Middle frontal gyrus (tissue), 1 donor: ENCODE results near the gene ZNF48.
A peak's percentile ranks its signal among the peaks of the same experiment; 100 is the strongest.

Source experiments
- DNase-seq: peaks from one replicate; pipeline ENCODE4 v3.0.0-alpha.2; 2015; ENCODE audit warnings: low spot score; ENCODE audit errors: extremely low spot score

The ZNF48 gene

DNA sequence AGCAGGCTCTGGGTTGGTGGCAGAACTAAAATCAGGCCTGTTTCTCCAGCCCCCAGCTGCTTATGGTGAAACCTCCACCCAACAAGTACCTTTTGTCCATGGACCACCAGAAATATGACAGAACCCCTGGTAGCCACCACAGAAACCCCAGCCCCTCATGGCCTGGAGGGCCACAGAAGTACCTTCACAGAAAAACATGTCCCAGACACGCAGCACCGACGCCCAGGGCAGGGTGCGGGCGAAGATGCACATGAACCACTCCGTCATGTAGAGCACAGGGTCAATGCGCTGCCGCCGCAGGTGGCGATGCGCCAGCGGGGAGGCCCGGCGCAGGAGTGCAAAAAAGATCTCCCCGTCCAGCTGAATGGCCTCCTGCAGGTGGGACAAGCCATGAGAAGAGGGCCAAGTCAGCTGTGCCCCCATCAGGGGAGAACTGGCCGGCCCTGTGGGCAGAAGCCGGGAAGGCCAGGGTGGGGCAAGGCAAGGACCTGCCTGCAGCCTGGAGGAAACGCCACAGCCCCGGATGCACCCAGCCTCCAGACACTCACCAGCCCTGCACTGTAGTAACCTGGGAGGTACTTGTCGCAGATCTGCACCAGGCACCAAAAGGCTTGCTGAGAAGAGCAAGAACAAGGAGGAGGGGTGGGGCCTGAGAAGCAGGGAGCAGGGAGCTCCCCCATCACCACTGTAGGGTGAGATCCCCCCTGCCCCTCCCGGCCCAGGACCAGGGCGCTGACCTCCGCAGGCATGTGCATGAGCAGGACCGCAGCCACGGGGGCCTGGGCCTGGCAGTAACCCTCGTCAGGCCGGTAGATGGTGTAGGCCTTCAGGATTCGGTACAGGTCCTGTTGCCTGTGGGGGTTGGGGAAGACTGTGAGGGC, 36.0 kb upstream of the ZNF48 start:
- DNase-seq: no peak

GRCh38 chr16:30359871-30360170, 35.4 kb upstream of the ZNF48 start:
- DNase-seq: no peak

DNA sequence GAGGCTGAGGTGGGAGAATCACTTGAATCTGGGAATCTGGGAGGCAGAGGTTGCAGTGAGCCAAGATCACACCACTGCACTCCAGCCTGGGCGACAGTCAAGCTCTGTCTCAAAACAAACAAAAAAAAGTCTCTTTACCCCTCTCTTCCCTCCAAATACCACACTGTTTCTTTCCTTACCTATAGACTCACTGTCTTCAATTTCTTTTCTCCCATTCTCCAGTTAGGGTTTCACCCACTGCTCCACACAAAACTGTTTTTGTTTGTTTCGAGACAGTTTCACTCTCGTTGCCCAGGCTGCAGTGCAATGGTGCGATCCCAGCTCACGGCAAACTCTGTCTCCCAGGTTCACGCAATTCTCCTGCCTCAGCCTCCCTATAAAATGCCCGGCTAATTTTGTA, 34.0 kb upstream of the ZNF48 start:
- DNase-seq: no peak

DNA sequence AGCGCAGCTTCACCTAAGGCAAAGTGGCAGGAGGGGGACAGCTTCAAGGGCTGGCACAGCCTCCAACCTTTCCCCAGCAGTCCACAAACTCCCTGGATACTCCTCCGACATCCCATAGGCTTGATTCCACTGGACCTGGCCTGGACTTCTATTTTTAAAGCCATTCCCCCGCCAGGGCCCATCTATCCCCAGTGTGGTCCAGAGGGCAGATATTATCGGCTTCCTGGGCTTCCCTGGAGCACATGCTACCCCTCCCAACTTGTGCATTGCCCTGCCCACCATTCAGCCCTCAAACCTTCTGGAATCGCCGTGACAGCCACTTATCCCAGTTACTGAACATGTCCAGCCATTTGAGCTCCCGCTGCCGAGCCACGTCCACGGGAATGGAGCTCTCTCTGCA, 30.0 kb upstream of the ZNF48 start:
- DNase-seq: no peak

DNA sequence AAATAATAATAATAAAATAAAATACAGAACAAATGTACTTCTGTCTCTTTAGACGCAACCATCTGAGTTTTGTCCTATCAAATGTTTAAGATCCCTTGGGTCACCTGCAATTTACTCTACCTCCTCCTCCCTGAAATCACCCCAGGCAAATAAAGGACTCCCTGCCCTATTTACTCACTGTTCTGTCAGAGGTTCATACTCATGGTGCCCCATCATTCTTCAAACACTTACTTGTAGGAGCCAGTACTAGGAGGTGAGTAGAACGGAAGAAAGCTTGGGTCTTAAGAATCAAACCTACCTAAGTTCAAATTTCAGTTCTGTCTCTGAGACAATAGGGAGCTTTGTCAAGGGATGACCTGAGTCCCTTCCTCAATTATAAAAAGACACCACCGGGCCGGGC, 28.7 kb upstream of the ZNF48 start:
- no peak for DNase-seq

DNA sequence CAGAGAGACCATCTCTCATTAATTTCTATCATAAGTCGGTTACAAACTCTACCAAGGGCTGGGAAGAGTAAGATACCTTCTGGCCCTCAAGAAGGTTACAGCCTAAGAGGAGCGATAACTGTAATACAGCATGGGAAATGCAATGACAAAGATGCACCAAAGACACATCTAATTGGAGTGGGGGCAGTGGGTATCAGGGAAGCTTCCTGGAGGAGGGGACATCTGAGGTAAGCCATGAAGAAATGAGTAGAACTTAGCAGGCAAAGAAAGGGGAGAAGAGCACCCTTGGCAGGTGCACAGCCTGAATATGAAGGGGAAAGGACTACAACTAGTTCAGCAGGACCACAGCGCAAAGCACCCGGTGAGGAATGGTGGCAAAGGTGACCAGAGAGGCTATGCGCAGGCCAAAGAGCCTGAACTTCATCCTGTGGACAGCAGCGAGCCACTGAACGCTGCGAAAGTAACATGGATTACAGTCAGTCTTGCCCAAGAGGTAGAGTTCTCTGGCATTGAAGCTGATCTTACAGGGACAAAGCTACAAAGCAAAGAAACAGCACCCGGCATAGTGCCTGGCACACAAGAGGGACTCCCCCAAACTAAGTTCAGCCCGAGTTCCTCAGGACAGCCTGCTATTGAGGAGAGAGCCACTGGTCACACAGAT, 27.7 kb upstream of the ZNF48 start:
- DNase-seq: no peak

GRCh38 chr16:30368122-30368791, 27.0 kb upstream of the ZNF48 start:
- no peak for DNase-seq

GRCh38 chr16:30368792-30369090, 26.5 kb upstream of the ZNF48 start:
- DNase-seq: no peak

GRCh38 chr16:30369091-30369937, 25.9 kb upstream of the ZNF48 start:
- DNase-seq: no peak

DNA sequence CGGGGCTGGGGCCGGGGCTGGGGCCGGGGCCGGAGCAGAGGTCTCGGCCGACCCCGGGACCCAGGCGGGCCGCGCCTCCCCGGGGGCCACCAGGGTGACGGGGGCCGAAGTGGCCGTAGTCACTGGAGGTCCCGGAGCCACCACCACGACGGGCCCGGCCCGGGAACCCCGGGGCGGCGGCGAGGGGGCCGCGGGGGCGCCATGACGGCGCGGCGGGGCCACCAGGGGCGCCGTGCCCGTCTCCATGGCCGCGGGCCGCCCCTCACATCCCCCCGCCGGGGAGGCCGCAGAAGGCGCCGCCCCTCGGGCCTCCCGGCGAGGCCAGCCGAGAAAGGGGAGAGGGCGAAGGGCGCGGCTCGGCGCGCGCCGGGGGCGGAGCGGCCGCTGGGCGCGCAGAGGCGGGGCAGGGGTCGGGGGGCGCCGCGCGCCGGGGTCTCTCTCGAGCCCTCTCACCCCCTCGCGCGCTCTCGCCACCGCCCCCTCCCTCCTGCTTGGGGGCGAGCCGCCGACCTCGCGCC, 25.2 kb upstream of the ZNF48 start:
- no peak for DNase-seq

DNA sequence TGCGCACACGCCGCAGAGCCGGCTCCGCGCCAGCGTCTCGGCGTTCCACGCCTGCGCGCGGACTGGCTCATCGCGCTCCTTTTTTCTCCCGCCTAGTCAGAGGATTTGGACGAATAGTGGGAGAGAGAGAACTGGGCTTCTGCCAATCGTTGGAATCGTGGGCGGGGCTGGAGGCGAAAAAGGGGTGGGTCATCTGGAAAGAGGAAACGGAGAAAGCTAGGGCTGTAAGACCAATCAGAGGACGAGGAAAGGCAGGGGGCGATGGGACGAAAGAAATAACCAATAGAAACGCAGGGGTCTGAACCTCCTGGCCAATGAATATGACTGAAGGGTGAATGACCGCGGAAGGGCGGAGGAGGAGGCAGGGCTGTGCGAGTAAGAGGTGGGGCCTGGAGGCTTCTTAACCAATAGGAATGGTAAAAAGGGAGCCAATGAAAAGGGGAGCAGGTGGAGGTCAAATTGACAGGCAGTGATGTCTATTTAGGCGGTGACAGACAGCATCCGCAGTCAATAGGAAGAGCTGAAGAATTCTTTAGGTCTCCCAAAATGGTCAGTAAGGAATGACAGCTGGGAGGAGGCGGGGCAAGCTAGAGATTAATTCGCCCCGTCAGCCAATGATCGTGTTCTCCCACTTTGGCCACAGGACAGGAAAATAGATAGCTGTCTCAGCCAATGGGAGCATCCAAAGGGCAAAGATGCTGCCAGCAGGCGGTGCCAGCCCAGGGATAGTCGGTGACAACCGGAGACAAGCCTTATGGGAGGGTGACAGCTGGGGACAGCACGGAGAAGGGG, 24.6 kb upstream of the ZNF48 start, which contains the start of gene TBC1D10B:
TBC1D10B (minus strand) TSS at position 39 of the 792 bp plus-strand sequence. CDS start 311 bp downstream, outside the sequence.
- peak; percentile 99 for DNase-seq

DNA sequence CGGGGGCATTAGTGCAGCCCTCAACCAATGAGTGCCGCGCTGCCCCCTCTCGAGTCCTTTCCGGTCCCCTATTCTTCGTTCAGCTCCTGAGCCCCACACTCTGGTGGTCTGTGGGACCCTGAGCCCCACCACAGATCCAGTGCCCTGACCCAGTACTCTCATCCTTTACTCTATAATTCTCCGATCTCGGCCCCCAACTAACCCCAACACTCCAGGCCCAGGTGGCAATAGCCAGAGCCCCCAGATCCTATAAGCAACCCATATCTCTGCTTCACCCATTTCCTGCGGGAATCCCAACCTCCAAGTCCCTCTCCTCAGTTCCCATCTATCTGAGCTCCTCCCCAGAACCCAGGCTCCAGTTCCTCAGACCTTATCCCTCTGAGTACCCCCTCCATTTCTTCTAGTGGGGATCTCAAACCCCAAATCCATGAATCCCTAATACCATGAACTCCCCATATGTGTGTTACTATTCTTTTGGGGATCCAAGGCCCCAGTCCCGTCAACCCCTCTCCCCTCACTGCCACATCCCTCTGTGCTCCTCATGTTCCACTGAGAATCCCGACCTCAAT, 23.9 kb upstream of the ZNF48 start:
- no peak for DNase-seq

GRCh38 chr16:30372038-30372712, 23.0 kb upstream of the ZNF48 start:
- DNase-seq: no peak

DNA sequence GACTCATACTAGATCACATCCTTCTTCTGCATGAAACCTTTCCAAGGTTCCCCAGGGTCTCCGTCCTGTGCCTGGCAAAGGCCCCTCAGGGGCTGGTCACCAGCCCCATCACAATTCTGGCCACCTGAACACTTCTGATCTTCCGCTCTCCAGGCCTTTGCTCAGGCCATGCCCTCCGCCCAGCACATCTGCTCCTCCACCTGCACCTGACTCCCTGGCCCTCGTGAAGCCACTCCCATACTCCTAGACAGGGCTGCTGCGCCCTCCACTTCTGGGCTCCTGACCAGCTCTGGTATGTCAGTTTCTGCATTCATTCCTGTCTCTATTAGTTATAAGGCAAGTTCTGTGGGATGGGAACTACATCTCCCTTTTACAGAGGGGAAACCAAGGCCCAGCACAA, 22.5 kb upstream of the ZNF48 start:
- no peak for DNase-seq

DNA sequence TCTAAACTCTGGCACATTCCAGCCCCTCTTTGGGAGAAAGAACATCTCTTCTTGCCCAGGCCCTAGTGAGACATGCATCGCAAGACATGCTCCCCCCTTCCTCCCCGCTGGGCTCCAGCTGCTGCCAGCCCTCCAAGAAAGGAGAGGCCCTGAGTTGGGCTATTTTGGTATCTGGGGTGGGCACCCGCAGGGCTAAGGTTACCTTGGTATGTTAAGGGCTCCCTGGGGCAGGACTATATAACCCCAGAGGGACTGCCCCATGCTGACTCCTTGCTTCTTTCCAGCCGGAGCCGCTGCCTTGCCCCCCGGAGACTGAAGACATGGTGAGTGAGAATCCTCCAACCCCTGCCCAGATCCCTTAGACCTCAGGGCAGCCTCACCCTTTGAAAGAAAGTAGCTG, 20.7 kb upstream of the ZNF48 start, which contains the start of gene MYL11:
MYL11 (plus strand) TSS at position 265 of the 400 bp plus-strand sequence; CDS start at position 321, 56 bp downstream.
- DNase-seq: no peak

DNA sequence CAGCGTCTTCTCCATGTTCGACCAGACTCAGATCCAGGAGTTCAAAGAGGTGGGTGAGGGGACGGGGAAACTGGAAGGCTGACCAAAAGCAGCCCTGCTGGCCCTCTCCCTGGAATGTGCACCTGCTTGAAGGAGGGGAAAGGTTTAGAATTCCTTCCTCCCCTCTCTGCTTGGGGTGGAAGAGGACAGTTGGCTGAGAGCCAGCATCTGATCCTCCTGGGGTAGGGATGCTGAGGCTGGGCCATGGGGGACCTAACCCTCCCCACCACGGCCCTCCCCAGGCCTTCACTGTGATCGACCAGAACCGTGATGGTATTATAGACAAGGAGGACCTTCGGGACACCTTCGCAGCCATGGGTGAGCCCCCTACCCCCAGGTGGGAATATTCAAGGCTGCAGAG, 19.4 kb upstream of the ZNF48 start:
- DNase-seq: no peak

- no peak for DNase-seq
These were observed 18.7 kb upstream of the ZNF48 start for GRCh38 chr16:30376461-30376902.

DNA sequence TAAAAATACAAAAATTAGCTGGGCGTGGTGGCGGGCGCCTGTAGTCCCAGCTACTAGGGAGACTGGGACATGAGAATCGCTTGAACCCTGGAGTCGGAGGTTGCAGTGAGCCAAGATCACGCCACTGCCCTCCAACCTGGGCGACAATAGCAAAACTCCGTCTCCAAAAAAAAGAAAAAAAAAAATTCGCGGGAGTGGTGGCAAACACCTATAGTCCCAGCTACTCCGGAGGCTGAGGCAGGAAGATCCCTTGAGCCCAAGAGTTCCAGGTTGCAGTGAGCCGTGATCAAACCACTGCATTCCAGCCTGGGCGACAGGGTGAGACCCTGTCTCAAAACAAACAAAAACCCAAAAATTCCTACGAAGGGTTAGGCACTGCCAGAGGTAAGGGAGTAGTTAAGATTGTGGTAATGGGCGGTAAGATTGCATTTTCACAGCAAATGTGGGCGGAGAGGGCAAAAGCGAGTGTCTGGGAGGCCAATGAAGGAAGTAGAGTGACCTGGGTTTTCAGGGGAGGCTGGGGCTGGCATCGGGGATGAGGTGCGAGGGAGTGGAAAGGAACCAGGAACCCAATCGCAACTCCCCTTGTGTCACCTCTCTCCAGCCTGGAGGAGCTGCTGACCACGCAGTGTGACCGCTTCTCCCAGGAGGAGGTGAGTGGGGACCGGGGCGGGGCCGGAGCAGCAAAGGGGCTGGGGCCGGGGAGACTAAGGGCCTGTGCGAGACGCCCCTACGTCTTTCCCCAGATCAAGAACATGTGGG, 18.0 kb upstream of the ZNF48 start:
- no peak for DNase-seq

DNA sequence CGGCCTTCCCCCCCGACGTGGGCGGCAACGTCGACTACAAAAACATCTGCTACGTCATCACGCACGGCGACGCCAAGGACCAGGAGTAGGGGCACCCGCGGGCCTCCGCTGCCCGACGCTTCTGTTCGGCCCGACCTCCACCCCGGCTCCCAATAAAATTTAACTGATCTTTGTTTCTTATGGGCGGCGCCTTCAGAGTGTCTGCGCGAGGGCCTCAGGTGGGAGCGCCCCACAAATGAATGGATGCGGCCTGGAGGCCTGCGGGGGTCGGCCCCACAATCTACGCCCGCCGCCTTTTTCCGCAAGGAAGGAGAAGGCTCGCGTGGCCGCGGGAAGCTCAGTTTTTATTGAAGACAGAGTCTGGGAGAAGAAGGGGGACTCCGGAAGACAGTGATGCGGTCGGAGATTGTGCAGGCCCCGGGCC, 17.4 kb upstream of the ZNF48 start:
- DNase-seq: peak; percentile 85
